NOMO-1 treated with dmso at 0.1 percent for 144 hours (cell line): Measurements from ENCODE around the gene CYB5R2.

Experiments
- DNase-seq: peaks from one replicate; lab custom pipeline; 2025; ENCODE audit not compliant: unreplicated experiment; lab: John Stamatoyannopoulos, UW

Gene CYB5R2

GRCh38 chr11:7638710-7639642 is 34.3 kb downstream of the CYB5R2 start:
- DNase-seq, result no peak

- DNase-seq, result no peak
These were observed 35.7 kb downstream of the CYB5R2 start for GRCh38 chr11:7637447-7638157.

- no peak for DNase-seq
These were observed 37.0 kb downstream of the CYB5R2 start for GRCh38 chr11:7636350-7636749.

GRCh38 chr11:7635708-7636107 is 37.6 kb downstream of the CYB5R2 start:
- no peak for DNase-seq

DNA sequence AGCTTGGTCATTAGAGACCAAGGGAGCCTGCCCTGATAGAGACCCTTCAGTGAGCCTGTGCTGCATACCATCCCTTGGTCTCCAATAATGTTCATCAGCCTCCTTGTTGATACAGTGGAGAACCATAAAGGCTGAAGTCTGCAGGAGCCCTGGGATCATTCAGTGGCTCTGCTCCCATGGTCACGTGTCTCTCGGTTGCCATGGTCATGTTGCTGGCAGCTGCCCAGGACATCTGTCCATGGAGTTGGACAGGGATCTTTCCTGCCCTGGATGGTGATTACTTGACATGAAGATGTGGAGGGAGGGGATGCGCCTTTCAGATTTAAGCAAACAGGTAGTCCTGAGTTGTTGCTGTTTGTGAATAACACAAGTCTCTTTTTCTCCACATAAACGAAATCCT is 38.2 kb downstream of the CYB5R2 start:
- DNase-seq, result no peak

DNA sequence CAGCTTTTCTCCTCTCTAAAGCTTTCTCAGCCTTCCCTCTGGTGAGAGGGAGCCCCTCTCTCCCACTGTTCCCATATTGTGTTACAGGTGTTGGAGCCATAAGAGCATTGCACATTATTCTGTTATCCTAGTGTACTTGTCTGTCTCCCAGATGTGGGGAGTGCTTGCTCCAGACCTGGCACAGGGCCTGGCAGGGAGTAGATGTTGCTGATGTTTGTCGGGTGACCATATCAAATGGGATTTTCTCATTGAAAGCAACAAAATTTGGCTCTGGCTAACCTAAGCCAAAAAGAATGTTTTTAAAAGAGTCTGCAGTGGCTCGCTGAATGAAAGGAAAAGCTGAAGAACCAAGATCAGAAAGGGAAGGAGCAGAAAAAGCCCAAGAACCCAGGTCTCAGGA is 41.1 kb downstream of the CYB5R2 start:
- DNase-seq, result no peak

GRCh38 chr11:7630002-7630401 is 43.3 kb downstream of the CYB5R2 start:
- no peak for DNase-seq

GRCh38 chr11:7628660-7629059 is 44.6 kb downstream of the CYB5R2 start:
- no peak for DNase-seq

DNA sequence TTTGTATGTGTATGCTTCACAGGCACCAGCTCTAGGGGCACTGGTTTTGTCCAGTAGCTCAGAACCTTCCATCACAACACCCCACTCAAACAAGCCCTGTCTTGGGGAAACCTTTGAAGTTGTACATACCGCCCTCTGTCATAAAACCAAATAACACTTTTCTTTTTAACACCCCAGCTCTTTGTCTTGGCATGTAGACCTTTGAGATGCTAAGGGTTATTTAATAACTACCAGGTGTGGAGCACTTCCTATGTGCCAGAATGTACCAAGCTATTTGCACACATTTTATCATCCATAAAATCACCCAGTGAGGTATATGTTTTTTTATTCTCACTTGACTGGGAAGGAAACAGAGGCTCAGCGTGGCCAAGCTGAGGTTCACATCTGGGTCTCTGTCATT is 50.6 kb downstream of the CYB5R2 start:
- DNase-seq, result no peak

DNA sequence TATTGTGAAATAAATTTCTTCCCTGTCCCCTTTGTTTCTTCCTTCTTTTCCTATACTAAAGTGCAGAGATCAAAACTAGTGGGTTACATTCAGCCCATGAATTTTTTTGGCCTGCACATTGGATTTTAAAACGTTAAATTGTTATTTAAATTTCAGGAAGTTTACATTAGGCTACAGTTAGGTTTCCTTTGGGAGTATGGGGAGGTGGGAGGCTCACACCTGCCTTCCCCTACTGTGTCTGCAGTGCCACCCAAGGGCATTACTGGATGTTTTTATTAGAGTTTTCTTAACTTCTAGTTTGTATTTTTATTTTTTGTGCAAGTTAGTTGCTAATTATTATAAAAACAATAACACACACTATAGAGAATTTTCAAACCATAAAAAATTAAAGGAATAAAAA is 51.7 kb downstream of the CYB5R2 start:
- DNase-seq, result no peak

DNA sequence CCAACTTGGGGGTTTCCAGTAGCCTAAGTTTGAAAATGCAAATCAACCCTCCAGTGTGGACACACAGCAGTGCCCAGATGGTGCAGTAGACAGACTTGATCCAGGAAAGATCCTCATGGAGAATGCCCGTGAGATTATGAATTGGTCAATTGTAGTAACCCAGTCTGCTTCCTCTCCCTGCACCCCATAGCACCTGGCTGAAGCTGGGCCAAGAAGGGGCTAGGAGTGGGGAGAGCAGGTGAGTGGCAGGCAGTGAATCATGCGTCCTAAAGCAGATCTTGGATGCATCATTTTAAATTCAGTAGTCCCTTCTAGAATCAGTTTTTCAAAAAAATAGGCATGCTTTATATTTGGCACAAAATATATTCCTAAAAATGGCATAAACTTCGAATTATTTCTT is 52.2 kb downstream of the CYB5R2 start:
- DNase-seq, result no peak

- no peak for DNase-seq
These were observed 54.0 kb downstream of the CYB5R2 start for GRCh38 chr11:7619322-7619721.

DNA sequence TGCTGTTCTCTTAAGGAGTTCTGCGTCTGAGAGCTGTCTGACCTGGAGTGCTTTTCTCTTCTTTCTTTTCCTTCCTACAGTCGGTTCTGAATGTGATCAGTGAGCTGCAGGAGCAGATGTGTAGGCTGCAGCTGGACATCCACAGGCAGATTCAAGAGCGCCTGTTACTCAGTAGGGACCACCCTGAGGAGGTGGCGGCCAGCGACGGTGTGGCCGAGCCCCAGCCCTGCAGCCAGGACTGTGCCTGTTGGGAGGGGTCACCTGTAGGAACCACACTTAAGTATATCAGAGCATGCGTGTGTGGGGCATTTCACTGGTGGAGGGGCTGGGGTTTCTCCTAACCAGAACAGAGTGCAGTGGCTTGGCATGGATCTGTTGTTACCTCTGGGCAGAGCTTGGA is 56.3 kb downstream of the CYB5R2 start:
- DNase-seq, result no peak
